ENCODE data around the gene DYNC2H1.
A peak's percentile ranks its signal among the peaks of the same experiment; 100 is the strongest.

Gene DYNC2H1, protein sequence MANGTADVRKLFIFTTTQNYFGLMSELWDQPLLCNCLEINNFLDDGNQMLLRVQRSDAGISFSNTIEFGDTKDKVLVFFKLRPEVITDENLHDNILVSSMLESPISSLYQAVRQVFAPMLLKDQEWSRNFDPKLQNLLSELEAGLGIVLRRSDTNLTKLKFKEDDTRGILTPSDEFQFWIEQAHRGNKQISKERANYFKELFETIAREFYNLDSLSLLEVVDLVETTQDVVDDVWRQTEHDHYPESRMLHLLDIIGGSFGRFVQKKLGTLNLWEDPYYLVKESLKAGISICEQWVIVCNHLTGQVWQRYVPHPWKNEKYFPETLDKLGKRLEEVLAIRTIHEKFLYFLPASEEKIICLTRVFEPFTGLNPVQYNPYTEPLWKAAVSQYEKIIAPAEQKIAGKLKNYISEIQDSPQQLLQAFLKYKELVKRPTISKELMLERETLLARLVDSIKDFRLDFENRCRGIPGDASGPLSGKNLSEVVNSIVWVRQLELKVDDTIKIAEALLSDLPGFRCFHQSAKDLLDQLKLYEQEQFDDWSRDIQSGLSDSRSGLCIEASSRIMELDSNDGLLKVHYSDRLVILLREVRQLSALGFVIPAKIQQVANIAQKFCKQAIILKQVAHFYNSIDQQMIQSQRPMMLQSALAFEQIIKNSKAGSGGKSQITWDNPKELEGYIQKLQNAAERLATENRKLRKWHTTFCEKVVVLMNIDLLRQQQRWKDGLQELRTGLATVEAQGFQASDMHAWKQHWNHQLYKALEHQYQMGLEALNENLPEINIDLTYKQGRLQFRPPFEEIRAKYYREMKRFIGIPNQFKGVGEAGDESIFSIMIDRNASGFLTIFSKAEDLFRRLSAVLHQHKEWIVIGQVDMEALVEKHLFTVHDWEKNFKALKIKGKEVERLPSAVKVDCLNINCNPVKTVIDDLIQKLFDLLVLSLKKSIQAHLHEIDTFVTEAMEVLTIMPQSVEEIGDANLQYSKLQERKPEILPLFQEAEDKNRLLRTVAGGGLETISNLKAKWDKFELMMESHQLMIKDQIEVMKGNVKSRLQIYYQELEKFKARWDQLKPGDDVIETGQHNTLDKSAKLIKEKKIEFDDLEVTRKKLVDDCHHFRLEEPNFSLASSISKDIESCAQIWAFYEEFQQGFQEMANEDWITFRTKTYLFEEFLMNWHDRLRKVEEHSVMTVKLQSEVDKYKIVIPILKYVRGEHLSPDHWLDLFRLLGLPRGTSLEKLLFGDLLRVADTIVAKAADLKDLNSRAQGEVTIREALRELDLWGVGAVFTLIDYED (N-terminal part only)

DNA sequence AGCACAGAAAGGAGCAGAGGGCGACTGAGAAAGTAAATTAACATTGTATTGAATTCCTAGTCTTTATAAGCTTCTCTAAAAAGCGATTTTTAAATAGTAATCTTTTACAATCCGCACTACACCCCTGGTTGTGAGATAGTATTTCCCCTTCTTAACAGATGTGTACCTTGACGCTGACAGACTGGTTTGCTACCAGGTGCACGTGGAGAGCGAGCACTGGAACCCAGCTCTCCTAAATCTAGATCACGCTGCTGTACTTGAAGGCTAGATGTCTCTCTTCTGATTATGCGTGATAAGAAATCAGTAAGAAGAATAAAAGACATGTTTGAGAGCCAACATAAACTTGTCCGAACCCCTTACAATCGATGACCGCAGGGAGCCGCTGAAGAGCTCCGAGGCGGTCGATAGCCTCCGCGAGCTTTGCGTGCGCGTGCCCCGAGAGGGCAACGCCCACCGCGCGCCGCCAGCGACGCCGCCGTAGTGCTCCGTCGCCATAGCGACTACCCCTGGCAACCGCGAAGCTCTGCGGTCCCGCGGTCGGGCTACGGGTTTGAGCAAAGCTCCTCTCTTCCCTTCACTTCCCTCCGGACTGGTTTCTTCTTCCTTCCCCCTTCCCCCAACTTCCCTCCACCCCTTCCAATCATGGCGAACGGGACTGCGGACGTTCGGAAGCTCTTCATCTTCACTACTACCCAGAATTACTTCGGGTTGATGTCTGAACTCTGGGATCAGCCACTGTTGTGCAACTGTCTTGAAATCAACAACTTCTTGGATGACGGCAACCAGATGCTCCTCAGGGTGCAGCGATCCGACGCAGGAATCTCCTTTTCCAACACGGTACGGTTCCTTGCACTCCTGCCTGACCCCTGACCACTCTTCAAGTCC is at the start of gene DYNC2H1:
DYNC2H1 (plus strand) TSS at position 494 of the 885 bp plus-strand sequence; CDS start at position 643, 149 bp downstream.
- peak; percentile 79 for DNase-seq (ENCODE audit: low spot score)

DNA sequence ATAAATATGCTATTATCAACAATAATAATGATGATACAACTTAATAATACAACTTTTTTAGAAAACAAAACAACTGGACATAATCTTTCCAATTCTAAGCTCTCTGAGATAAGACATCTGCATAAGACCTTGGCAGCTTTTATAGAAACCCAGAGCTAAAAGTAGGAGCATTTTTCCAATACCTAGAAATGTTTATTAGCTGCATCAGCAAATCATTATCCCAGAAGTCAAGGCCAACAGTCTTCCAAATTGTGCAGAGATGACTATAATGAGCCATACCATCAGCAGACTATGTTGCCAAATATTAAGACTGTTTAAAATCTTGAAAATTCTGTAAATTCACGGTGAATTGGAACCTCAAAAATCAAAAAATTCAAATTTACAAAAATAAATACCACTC is 47.6 kb upstream of the DYNC2H1 start:
- no peak for DNase-seq (ENCODE audit: low spot score)

DNA sequence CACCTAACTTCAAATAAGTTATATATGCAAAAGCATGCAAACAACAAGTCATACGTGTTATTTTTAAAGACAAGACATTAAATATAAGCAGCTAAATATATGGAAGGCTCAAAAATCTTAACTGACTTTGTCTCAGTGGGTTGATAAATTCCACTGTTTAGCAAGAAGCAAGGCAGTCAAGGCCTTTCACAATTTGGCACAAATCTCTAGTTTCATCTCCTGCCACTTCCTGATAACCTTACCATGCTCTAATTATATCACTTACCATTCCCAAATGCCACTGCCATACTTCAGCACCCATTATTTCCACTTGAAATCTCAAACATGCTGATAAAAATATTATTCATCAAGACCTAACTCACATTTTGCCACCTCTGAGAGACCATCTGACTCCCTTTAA is 42.1 kb upstream of the DYNC2H1 start:
- no peak for DNase-seq (ENCODE audit: low spot score)

DNA sequence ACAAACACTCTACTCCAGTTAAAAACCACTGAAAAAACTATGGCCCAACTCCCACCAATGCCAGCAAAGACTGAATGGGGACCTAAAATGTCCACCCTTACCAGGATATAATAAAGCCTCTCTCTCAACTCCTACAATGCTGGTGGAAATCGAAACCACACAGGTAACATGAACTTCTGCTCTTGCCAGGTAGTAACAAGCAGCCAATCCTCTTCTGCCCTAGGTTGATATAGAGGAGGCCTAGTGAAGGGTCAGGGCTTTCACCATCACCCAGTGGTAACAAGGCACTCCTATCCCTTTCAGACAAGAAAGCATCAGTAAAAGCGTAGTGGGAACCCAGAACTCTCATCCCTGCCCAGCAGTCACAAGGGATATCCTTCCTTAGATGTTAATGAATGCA is 39.9 kb upstream of the DYNC2H1 start:
- no peak for DNase-seq (ENCODE audit: low spot score)

DNA sequence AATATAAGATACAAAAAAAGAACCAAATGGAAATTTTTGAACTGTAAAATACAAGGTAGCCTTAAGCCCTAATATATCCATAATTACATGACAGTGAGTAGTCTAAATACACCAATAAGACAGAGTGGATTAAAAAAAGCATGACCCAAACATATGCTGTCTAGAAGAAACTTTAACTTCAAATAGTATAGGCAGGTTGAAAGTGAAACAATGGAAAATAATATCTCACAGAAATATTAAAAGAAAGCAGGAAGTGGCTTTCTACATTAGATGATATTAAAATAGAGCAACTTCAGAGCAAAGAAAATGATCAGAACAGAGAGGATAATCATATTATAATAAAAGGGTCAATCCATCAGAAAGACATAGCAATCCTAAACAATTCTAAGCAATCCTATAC is 39.1 kb upstream of the DYNC2H1 start:
- no peak for DNase-seq (ENCODE audit: low spot score)

DNA sequence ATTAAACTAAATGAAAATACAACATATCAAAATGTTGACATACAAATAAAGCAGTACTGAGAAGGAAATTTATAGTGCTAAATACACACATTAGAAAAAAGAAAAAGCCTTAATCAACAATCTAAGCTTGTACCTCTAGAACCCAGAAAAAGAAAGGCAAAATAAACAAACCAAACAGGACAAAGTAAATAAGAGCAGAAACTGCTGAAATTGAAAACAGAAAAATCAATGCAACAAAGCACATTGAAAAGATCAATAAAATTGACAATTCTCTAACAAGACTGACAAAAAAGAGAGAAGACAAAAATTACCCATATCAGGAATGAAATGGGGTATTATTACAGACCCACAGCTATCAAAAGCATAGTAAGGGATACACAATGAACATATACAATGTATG is 38.2 kb upstream of the DYNC2H1 start:
- no peak for DNase-seq (ENCODE audit: low spot score)

DNA sequence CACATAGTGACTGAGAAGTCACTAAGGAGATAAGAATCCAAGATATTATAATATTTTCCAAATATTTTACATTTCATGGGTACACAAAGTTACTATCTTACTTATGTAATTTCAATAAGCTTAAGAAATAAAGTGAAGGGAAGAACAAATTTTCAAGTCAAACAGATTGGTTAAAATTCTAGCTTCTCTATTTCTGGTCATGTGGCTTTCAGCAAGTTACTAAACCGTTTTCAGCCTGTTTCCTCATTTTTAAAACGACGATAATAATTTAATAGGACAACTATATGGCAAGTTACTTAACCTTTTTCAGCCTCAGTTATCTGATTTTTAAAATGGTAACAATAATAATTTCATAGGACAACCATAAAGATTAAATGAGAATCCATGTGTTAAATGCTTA is 32.9 kb upstream of the DYNC2H1 start:
- DNase-seq (ENCODE audit: low spot score) = no peak

DNA sequence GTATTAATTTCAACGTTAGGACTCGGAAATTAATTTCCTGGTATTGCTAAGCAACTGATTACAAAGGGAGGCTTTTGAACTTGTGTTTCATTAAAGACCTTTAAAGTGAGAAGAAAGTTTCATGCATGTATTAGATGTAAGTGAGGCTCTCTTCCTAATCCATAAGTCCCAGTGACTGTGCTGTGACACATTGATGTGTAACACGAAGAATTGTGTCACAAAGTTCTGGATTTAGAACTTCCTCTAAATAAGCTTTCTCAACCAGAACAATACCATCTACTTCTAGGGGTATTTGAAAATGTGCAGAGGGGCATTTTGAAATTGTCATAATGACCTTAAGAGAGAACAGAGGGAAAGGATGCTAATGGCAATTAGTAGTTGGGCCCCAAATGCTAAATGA is 31.7 kb upstream of the DYNC2H1 start:
- DNase-seq (ENCODE audit: low spot score) = no peak

DNA sequence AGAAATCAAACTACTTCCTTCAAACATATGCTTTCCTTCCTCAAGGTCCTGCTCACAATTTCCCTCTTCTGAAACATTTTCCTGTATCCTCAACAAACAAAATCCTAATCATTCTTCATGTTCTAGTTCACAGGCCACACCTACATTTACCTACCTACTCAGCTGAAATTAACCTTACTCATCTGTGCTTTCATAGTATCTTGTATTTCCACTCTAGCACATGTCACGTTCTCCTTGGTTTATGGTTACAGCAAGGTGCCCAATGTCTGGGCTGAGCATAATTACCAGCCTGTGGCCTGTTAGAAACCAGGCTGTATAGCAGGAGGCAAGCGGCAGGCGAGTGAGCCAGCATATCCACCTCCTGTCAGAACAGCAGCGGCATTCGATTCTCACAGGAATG is 30.5 kb upstream of the DYNC2H1 start:
- DNase-seq (ENCODE audit: low spot score) = no peak

DNA sequence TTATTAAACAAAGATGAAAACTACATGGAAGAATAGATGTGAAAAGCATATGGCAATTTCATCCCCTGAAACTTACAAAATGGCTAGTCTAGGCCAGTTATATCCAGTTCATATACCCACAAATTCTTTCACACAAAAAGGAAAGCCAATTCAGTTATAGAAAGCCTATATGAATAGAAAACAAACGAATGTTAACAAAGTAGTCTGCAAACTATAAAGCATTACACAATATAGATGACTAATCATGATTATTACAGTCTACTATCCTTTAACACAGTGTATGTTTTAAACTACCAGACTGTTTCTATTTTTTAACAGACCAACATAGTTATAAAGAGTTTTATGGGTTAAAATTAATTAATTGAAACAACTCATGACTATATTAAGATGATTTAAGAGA is 29.4 kb upstream of the DYNC2H1 start:
- no peak for DNase-seq (ENCODE audit: low spot score)

DNA sequence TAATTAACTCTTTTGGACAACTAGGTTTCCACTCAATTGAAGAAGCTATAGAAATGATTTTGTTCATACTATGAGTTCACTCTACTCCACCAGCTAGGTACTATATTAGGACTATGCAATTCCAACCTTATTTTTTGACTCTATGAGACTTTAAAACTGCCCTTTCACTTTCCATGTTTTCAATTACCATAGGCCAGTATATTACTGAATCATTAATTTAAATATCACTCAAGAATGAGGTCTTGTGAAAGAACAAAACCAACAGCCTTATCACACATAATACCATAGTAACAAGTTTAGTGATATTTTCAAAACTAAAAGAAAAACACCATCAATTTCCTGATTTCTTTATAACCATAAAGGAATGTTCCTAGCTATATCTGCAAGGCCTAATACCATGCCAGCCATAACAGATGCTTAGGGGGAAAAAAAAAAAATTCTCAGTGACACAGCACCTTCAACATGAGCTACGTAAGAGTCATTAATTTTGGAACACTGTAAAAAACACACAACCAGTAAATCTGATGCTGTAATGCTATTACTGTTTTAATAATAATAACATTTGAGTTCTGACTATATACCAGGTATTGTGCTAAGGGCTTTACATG is 23.4 kb upstream of the DYNC2H1 start:
- DNase-seq (ENCODE audit: low spot score) = no peak

DNA sequence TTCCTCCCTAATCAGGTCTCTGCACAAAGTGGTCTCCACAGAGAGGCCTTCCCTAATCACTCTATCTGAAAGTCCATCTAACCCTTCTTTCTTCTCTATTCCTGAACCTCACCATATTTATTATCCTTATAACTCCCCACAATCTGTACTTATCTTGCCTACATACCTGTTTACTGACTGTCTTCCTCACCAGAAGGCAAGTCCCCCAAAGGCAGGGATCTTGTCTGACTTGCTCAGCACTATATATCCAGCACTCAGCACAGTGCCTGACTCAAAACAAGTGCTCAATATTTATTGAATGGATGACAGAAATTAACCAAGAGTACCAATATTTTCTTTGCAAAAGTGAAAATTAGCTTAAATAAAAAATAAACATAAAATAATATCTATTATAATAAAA is 22.8 kb upstream of the DYNC2H1 start:
- DNase-seq (ENCODE audit: low spot score) = no peak

DNA sequence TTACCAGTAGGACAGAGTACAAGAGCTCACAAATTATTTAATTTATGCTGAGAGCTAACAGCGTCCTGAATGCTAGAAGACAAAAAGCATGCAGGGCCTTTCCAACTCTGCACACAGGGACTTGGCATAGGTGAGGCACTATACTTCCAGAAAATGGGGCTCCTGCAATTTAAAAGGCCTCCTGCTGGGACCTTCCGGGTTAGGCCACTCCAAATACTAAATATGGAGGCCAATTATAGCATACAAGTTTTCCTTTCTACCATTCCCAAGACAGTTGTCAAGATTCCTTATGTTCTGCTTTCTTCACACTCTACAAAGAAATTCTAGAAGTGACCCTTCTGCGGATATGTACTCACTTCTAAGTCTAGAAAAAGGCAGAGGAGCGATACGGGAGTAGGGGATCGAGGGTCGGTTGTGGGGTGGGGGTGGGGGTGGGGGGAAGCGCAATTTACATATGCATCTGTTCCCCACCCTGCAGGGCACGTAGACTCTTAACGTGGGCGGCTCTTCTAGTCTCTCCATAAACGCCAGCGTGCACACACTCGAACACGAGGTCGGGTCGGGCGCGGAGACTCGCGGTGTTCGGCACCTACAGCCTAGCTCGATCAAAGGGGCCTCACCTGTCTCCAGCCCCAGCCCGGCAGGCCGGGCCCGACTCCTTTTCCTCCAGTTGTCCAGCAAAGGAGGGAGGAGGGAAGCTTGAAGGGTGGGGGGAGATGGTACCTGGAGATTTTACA is 18.0 kb upstream of the DYNC2H1 start:
- peak; percentile 25 for DNase-seq (ENCODE audit: low spot score)

DNA sequence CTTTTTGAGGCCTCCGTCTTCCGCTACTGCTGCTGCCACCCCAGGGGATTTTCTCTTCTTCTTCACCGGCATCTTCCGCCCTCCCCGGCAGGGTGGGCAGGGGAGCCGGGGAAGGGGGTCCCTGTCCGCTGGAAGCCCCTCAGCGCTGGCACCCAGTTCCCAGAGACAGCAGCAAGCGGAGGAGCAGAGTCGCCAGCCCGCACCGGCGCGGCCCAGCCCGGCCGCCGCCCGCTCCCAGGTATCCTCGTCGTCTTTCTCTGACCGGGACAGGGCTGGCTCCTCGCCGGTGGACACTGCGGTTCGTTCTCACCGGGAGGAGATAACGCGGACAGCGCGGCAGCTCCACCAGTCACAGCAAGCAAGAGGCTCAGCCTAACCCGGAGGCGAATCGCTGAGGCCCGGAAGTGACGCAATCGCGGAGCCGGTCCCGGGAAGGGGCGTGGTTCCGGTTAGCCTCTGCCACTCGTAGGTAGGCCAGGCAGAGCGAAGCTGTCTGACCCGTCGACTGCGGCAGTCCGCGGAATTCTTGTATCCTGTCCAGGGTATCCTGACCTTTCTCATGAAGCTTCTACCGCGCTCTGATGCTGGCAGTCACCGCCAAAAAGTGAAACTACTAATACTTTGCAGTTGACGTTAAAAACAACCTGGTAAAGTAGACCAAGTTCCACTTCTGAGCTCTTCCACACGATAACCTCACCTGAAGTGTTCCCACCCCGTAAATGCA is 17.3 kb upstream of the DYNC2H1 start, which contains the start of gene DCUN1D5:
DCUN1D5 (minus strand) TSS at position 360 of the 724 bp plus-strand sequence; CDS start at position 72, 288 bp downstream.
- DNase-seq (ENCODE audit: low spot score) = peak; percentile 90

DNA sequence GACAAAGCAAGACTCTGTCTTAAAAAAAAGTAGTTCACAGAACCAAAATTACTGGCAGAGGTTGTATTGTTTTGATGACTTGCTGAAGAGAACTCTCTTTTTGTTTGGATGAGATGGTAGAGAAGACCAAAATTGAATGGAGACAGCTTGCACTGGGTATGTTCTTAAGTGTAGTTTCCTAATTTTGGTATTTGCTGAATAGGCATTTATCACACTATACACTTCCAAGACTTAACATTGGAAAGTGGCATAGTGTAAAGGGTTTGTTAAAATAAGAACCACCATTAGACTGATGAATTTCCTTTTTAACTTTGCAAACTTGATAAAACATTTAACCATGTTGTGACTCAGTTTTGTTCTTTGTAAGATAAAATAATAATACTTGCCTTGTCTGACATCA is 11.9 kb upstream of the DYNC2H1 start:
- DNase-seq (ENCODE audit: low spot score) = no peak

DNA sequence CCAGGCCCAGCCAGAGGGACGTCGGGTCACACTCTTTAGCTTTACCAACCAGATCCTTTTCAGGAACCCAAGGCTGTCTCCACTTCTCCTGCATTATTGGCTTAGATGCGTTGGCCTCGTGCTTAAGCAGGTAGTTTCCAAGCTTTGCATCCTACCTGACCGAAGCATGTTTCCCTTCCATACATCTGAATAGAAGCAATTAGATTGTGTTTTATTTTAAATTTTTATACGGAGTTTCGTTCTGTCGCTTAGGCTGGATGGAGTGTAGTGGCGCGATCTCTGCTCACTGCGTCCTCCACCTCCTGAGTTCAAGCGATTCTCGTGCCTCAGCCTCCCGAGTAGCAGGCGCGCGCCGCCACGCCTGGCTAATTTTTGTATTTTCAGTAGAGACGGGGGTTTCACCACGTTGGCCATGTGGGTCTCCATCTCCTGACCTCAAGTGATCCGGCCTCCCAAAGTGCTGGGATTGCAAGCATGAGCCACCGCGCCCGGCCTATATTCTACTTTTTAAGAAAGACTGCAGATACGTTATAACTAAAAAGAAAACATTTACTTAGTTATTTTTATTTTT is 677 bp downstream of the DYNC2H1 start:
- DNase-seq (ENCODE audit: low spot score) = no peak

DNA sequence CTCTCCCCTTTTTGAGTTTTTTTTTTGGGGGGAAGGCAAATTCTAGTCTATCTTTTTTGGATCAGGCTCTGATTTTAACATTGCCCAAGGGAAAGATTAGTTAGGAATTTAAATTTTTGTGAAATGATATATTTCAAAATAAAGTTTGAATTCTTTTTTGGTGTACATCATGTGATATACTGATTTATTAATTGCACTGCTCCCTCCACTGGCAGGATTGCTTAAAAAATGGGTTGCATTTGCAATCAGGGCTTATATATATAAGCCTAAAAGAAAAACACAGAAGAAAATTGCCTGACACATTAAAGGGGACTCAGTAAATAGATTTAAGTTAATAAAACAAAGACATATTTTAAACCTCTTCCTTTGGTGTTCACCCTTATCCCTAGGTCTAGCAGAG is 1.2 kb downstream of the DYNC2H1 start:
- DNase-seq (ENCODE audit: low spot score) = no peak

DNA sequence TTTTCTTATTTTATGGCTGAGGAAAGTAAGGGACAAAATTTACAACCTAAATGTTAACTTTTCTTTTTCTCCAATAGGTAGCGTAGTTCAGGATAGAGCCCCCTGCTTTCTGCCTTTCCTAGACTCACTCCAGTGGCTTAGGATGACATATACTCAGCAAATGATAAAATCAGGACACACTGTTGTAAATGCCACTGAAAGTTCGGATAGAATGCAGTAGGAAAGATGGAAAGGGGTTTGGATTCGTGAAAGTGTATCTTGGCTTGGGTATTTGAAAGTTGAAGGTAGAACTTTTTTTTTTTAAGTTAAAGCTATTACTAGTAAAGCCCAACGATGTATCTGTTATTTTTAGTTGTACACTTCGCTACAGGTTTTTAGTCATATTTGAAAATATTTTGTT is 2.2 kb downstream of the DYNC2H1 start:
- no peak for DNase-seq (ENCODE audit: low spot score)

DNA sequence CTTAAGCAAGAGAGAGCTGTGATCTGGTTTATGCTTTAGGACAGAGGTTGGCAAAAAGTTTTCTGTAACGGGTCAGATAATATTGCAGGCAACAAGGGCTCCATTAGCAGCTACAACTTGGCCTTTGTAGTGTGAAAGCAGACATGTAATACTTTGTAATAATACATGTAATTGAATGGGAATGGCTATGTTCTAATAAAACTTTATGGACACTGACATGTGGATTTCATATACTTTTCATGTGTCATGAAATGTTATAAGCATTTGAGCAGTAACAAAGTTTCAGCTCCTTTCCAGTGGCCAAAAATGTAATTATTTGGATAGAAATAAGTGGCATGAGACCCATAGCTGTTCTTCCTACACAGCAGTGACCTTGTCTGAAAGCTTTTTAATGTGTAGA is 3.1 kb downstream of the DYNC2H1 start:
- DNase-seq (ENCODE audit: low spot score) = no peak

Data from HuH-7 (cell line).